GM12892 (cell line): Measurements from ENCODE around the gene DIABLO.

Experiments
- POLR2A ChIP-seq: IDR thresholded peaks from 2 replicates; pipeline ENCODE4 v1.6.1; 2011; ENCODE audit warnings: low read depth, low read length, control low read depth
- POLR2AphosphoS5 ChIP-seq: IDR thresholded peaks from 2 replicates; pipeline ENCODE4 v1.6.1; 2011; ENCODE audit warnings: low read depth, low read length, control low read depth
- TAF1 ChIP-seq: IDR thresholded peaks from 2 replicates; pipeline ENCODE4 v1.6.1; 2011; ENCODE audit warnings: low read depth, mild to moderate bottlenecking, control low read depth, low read length, borderline replicate concordance

GRCh38 chr12:122162976-122163375, 62.9 kb downstream of the DIABLO start:
- TF ChIP-seq POLR2AphosphoS5 (no peak), POLR2A (no peak), TAF1 (no peak)
